GM18909 (cell line): ENCODE results near the gene RAB4A.

Experiments
- ATAC-seq: cut with Tn5 transposase; IDR thresholded peaks from one replicate; pipeline ENCODE4 v1.9.1; 2021; ENCODE audit warnings: mild to moderate bottlenecking; ENCODE audit not compliant: unreplicated experiment, poor library complexity

Gene RAB4A

DNA sequence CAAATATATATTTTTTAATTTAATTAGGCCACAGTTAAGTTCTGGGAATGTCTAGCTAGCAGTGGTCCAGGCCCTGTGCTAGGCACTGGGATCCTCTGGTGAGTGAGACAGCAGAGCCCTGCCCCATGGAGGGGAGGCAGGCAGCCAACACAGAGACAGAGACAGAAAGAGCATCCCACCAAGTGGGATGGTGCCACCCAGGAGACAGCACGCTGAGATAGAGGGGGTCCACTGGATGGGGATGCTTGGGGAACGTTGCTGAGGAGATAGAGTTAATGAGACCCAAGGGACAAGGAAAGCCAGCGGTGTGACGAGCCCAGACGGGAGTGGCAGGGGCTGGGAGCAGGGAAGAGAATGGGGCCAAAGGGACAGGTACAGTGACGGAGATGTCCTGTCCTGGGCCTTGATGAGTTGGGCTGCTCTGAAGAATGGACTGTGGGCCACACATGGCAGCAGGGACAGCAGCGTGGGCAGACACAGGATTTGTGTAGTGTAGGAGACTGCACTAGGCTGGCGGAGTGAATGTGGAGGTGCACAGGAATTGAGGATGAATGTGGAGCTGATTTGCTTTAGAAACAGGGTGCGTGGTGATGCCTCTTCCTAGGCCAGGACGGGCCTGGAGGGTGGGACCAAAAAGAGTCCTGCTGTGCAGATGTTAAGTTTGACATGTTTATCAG lies 22.8 kb downstream of the RAB4A start:
- ATAC-seq = no peak

DNA sequence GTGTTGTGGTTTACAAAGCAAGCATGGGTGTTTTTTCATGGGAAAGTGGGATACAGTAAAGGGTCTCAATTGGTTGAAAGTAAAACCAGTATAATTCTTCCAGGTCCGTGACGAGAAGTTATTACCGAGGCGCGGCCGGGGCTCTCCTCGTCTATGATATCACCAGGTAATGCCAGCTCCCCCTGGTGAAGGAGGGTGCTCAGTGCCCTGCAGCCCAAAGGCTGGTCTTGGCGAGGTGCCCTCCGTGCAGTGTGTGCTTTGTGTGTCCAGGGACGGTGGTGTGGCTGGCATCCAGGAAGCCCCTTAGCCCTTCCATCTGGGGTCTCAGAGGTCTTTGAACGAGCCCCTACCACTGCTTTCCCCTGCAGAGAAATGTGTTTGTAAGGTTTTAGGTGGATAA lies 24.8 kb downstream of the RAB4A start:
- ATAC-seq = no peak

DNA sequence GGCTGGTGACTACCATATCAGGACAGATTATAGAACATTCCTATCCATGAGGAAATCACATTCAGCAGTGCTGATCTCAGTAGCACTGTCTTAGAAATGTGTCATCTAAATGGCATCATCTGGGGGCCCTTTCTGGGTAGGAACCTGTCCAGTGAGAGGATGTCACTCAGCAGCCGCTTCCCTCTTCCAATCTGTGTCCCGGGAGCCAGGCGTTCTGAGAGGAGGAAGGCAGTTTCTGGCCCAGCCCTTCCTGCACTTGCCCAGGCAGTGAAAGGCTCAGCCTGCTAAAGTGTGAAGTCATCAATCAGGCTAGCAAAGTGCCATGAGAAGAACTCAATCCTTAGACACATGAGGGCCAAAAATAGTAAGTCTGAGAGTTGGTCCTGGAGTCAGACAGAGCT lies 25.6 kb downstream of the RAB4A start:
- ATAC-seq = no peak

DNA sequence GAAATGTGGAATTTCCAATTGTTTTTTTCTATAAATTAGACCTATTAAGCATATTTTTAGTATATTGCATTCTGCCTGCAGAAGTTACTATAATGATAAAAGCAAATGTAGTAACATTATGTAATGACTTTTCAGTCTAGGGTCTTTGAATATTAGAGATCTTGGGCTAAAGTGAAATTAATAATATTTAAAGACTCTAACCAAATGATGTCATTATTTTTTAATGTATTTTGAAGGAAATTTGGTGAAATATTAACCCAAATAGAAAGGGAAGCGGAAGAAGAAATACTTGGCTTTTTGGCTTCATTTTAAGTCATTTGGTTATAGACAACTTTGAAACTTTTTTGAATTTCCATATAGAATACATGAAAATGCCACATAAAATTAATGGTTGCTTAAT lies 26.8 kb downstream of the RAB4A start:
- no peak for ATAC-seq

DNA sequence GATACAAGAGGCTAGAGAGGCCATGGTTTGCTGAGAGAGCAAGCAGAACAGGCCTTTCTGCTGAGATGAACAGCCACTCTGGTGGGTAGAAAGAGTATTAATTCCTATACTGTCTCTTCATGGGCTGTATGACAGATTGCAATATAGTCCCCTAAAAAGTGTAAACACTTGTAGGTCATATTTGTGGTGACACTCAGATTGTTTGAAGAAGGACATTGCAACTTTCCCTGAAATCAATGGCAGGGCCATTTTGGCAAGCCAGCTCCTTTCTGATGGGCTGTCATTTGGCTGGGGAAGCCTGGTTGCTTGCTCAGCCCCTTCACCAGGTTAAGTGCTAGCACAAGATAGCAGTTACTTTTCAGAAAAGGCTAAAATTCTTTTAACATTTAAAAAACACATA lies 27.5 kb downstream of the RAB4A start:
- ATAC-seq = no peak

DNA sequence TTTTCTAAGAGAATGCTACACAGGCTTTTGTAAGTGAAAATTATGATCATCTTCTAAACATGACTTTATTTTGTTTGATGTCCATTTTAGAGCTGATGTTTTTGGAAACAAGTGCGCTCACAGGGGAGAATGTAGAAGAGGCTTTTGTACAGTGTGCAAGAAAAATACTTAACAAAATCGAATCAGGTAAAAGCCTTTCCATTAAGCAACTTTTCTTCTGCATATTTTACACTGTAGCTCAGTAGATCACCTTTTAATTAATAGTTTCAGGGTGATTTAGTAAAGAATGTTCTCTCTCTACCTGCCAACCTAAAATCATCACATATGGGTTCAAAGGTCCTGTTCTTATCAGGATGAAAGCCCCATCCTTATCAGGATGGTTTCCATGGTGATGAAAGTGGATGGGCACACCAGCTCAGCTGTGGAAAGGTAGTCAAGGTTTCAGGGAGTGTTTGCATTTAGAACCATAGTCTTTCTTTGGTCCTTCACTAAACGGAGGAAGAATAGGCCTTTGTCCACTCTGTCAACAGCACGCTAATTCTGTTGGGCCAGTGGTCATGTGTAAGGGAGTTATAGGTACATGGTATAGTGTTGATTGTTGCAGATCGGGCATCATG lies 28.1 kb downstream of the RAB4A start:
- ATAC-seq = no peak

DNA sequence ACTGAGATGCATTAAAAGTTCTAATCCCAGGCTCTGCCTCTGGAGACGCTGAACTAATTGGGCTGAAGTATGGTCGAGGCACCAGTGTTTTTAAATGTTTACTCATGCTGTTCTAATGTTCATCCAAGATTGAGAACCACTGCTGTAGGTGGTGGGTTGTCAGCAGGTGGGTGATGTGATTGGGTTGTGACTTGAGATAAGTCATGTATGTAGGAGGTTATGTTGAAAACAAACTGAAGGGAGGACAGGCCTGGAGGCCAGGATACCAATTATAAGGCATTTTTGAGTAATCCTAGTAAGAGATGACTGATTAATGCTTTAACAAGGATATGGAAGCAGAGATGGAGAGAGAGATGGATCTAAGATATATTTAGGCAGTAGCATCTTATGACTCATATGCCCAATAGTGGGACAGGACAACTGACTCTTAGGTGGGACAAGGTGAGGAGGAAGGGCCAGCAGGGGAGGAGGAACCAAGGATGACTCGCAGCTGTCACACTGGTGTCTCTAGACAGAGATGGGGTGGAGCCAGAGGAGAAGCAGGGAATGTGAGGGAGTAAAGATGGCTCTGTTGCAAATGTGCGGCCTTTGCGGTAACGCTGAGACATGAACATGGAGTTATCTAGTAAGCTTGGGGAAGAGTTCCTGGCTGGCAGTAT lies 29.3 kb downstream of the RAB4A start:
- ATAC-seq = no peak

DNA sequence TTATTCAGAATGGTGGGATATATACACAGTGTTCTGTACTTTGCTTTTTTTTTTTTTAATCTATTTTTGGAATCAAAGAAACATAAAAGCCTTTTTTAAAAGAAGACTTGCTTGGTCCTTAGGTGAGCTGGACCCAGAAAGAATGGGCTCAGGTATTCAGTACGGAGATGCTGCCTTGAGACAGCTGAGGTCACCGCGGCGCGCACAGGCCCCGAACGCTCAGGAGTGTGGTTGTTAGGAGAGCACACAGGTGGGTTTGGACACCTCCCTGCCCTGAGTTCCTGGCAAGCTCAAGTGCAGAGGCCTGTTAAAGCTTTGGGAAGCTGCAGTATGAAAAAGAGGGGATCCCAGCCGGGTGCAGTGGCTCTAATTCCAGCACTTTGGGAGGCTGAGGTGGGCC lies 31.8 kb downstream of the RAB4A start:
- ATAC-seq = no peak

DNA sequence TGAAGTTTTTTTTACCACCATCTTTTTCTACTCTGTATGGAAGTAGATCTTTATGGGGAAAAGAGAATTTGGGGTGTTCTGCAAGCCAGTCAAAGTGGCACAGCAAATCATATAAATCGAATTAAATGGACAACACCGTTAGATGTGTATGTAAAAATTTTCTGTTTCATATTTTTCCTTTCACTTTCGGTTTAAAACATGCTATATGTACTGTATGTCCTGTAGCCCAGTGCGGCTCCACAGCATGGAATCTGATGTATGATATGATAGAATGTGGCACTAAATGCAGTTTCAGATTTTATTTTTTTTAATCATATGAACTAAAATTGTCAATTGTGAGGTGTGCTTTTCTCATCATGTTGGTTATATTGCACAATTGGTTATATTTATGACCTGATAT lies 32.9 kb downstream of the RAB4A start:
- ATAC-seq = no peak

DNA sequence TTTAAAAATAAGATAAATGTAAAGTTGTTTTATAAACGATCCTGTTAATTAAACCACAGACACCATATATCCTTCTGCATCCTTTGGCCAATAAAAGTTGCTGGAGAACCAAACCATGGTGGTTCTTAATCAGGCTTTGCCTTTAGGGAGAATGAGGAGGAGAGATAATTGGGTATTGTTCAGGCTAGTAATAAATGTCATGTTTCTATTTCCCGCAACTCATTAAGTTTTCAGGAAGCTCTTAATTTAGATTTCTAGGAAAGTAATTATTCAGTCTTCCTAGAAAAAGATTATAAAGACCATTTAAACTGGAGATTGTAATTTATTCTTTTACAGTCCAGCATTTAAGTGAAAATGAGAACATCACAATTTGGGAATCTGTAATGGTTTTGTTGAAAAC lies 34.5 kb downstream of the RAB4A start:
- no peak for ATAC-seq

DNA sequence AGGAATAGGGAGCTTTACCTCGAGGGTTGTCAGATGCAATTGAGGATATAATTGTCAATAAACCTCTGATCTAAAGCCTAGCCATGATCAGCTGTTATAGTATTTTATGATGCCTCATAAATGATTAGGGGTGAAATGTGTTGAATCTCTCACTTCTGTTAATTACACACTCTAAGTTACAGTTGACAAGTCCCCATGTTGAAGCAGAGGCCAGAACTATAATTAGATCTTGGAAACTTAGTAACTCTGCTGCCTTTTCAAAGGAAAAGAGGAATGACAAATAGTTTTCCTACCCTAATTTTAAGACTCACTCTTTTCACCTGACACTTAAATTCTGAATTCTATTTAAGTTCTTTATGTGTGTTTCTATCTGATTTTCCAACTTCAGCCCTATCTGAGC lies 38.2 kb downstream of the RAB4A start:
- ATAC-seq = no peak

DNA sequence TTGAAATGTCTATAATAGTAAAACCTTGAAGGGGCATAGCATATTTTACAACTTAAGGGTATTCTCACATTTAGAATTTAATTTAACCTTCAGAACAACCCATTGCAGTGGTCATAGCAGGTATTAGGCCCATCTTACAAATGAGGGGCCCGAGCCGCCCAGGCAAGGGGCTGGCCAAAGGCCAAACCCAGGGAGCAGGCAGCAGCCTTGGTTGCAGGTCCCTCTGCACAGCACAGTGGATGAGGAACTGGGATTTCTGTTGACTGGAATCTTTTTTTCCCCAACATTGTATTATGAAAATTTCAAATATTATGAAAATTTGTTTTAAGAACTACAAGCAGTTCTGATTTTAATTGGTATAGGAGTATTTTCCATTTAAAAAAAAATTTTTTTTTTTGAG lies 38.8 kb downstream of the RAB4A start:
- no peak for ATAC-seq

DNA sequence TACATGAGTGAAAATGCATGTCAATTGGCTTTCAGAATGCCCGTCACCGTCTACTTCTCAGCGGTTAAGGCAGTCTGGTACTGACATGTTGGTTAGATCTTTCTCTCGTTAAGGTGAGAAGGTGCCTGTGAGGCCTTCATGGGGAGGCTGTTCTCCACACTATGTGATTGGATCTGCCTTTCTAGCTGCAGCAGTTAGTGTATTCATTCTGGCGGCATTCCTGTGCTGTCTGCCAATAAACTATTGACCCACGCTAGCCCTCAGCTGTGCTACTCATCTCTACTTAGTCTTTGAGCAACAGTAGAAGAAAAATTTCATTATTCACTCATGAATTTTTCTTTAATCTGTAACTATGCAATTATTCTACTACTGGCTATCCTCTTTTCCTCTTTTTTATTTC lies 39.9 kb downstream of the RAB4A start:
- ATAC-seq = no peak

DNA sequence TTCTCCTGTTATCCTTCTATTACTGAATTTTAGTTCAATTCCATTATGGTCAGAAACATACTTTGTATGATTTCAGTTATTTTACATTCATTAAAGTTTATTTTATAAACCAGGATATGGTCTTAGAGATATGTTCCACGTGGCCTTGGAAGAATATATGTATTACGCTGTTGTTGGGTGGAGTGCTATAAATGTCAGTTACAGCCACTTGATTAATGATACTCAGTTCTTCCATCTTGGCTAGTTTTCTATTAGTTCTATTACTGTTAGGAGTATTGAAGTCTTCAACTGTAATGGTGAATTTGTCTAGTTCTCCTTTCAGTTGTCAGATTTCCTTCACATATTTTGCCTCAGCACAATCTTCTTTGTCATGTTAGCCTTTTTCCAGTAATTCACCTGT lies 45.3 kb downstream of the RAB4A start:
- ATAC-seq = no peak

DNA sequence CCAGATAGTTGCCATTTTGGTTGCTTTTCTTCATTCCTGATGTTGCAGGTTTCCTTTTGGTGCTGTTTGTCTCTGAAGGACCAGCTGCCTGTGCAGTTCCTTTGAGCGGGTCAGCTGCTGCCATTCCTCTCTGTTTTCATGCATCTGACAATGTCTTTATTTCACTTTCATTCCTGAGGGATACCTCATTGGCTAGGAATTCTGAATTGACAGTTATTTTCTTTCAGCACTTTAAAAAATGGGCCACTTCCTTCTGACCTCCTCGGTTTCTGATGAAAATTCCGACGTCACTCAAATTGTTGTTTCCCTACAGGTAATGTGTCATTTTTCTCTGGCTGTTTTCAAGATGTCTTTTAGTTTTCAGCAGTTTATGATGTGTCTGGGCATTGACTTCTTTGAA lies 47.1 kb downstream of the RAB4A start:
- no peak for ATAC-seq

DNA sequence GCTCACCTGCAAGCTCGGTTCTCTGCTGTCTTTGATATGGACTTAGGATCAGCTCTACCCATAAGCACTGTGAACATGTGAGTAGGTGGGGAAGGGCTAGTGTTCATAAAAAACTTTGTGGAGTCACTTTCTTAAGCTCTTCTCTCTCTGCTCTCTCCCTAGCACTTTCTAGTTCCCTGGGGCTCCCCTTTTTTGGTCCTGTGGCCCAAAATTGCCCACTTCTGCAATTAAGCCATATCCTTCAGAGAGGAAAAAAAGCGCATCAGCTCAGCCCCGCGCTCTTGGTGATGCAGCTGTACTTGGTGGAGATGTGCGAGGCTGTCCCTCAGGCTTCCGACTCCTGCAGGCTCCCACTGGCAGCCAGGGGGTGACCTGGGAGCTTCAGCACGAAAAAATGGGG lies 48.6 kb downstream of the RAB4A start:
- ATAC-seq = no peak

DNA sequence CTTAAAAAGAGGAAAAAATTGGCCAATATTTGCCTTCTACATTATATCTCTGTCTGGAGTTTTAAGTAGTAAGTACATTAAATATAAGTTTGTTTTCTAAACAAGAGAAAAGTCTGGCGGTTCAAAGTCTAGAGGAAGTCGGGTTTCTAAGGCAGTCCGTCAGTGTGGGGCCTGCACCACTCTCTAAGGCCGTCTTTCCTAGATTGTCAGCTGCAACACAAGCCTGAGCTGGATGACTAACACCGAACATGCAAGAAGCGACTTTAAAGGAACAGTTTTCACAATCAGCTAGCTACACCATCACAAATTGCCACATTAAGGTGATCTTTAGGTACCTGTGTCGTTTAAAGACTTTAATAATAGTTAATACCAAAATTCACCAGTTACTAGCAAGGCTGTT lies 52.3 kb downstream of the RAB4A start:
- no peak for ATAC-seq

DNA sequence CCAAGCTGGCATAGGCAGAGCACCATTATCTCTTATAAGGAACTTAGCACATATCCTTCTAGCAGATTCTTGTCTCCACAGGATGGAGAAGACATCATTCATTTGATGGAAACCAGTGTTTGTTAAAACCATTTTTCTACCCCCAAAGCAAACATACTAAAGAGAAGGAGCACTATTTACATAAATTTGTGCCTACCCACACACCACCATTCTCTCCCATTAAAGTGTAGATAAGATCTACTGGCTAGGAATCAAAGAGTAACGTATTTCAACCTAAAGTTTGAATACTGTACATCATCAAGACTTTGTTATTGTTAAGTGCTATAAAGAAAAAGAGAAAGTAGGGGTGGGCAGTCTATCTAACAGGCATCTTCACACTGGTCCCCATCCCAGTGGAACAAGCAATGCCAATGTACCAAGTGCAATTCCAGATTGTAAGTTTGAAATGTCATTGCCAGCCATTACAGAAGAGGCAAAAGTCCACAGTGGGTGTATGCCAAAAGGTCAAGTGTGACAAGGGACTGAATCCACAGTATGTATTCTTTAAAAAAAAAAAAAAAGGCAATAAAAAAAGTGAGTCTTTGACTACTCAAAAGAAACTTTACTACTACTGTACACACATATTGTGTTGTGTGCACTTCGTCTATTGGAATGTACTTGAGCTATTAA lies 53.1 kb downstream of the RAB4A start:
- ATAC-seq = no peak

DNA sequence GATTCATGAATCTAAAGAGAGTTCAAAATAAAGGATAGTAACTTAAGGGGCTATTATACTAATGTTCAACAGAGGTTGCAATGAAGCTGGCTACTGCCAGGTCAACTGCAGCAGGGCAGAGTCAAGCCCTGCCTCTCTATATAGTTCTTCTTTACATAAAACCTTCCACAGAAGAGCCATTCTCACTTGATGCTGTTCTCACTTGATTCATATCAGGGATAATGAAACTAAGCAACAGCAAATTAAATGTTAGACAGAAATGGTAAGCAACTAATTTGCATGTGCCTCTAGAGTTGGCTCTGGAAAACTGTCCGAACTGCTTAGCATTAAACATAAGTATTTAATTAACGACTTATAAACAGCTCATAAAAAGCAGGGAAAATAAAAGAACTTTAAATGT lies 54.5 kb downstream of the RAB4A start:
- ATAC-seq = no peak

DNA sequence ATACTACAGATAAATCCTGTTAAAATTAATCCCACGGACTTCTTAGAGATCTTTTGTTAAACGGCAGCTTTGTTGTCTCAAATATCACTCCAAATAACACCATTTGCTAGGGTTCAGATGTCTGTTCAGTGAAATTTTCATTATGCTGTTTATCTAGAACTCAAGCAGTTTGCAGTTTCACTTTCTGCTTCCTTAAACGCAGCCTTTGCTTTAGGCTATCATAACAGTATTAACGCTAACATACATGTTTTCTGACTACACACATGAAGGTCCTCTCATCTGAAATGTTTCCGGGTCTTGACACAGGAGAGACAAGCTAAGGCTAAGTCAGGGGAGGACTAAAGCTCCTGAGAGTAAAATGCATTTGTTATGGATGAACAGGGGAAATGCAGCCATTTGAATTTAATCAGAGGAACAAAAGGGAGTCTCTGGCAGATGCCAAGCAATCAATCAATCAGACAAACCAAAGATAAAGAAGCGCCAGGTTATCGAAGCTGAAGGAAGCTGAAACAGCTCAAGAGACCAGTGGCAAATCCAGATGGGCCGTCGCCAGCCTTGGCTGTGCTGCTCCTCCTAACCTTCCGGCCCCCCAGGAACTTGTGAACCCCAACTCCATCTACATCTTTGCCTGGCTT lies 55.1 kb downstream of the RAB4A start:
- no peak for ATAC-seq

DNA sequence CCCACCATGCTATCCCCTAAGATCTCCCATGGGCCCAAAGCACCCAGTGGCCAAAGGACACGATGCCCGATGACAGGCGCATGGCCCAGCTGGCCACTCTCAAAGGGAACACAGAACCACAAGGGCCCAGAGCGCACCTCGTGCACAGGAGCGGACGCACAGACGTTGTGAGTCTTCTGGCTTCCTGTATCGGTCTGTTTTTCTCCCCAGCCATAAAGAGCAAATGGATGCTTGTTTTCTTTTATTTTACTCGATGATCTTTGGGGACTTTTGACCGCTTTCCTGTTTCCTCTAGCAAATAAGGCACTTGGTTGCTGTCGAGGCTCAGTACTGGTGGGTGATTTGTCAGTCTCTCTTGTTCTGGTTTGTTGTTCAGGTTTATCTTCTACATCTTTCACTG lies 55.7 kb downstream of the RAB4A start:
- no peak for ATAC-seq
